HL-60 (cell line): Measurements from ENCODE around the gene ABHD4.

Experiments
- CTCF ChIP-seq: IDR thresholded peaks from one replicate; pipeline ENCODE4 v1.5.1; 2011; ENCODE audit warnings: low read length, control low read depth, inconsistent platforms; ENCODE audit not compliant: insufficient read depth
- POLR2AphosphoS5 ChIP-seq: IDR thresholded peaks from 2 replicates; pipeline ENCODE4 v1.6.1; 2012; ENCODE audit warnings: low read depth

- TF ChIP-seq POLR2AphosphoS5 (no peak), CTCF (no peak)
These were observed 18.2 kb upstream of the ABHD4 start for GRCh38 chr14:22579881-22580280.
